Activated CD8-positive, alpha-beta memory T cell treated with anti-CD3 and anti-CD28 coated beads for 4 hours (primary cell): ENCODE data around the gene PRKCSH.

Source experiments
- DNase-seq, 2 donors: peaks; one replicate each; pipeline ENCODE4 v3.0.0-alpha.2; 2020; ENCODE audit warnings: low read depth in 2 of 2

The PRKCSH gene

DNA sequence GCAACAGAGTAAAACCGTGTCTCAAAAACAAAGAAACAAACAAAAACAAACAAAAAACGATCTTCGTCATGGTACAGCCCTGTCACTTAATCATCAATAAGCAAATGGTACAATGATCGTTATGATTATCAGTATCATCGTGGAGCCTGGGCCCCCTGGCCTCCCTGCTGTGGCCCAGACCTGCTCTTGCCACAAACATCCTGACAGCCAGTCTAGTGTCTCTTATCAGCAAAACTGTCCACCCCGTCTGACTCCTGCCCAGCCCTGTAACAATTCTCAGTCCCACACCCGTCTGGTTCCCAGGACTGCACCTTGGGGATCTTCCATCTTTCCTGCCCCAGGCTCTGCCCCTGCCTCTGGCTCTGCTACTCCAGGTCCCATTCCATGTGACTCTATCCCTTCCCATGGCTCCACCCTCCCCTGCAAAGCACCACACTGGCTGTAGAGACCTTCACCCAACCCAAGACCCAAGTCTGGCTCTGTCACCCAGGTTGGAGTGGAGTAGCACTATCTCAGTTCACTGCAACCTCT lies 64.5 kb downstream of the PRKCSH start:
- no peak for DNase-seq
